ENCODE data around the gene SRF. TPM values are rescaled to one million over a fixed set of nuclear protein-coding genes. Genes with fewer than 3 reads are reported as not detected.

The SRF gene
- total RNA-seq, 1 experiment from 2014 or later: 46.2 TPM

DNA sequence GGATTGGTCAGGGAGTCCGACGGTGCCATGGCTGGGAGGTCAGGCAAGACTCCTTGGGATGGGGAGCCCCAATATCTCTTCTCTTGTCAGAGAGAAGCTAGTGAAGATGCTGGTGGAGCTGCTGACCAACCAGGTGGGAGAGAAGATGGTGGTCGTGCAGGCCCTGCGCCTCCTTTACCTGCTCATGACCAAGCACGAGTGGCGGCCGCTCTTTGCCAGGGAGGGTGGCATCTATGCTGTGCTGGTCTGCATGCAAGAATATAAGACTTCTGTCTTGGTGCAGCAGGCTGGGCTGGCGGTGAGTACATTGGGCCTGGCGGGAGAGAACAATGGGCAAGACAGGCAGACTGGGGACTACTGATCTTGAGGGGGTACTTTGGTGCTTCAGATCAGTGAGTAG lies 21.8 kb downstream of the SRF start (continued):
- TF ChIP-seq, protein P1, sequence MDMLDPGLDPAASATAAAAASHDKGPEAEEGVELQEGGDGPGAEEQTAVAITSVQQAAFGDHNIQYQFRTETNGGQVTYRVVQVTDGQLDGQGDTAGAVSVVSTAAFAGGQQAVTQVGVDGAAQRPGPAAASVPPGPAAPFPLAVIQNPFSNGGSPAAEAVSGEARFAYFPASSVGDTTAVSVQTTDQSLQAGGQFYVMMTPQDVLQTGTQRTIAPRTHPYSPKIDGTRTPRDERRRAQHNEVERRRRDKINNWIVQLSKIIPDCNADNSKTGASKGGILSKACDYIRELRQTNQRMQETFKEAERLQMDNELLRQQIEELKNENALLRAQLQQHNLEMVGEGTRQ (CRISPR knock-in tag; IDR thresholded peaks at IDR 0.05): no peak
- TF ChIP-seq ZNF317 (CRISPR knock-in tag; IDR thresholded peaks at IDR 0.05; ENCODE audit: borderline replicate concordance, low read depth): no peak
- TF ChIP-seq, protein P2, sequence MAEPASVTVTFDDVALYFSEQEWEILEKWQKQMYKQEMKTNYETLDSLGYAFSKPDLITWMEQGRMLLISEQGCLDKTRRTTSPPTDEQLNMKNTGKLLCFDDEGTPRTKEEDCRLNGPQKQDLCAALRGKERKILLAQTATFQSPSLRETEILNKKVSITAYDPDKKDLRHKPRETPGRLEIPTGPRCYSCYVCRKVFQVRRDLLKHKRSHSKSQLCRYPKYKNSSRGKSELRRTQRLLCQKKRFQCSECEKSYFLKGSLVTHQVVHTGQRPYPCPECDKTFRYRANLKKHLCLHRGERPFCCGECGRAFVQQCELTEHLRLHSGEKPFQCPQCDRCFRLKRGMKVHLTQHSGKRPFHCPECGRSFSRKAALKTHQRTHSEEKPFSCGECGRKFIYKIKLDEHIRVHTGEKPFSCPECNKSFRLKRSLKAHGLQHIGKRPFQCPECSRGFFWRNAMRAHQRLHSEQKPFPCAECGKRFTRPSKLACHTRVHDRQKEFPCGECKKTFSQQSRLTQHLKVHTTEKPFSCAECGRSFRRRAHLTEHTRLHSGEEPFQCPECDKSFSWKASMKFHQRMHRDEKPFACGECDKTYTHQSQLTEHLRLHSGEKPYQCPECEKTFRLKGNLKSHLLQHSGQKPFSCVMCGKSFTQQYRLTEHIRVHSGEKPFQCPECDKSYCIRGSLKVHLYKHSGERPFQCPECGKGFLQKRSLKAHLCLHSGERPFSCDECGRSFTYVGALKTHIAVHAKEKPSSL (CRISPR knock-in tag; conservative IDR thresholded peaks at IDR 0.05): no peak
- TF ChIP-seq, protein P3, sequence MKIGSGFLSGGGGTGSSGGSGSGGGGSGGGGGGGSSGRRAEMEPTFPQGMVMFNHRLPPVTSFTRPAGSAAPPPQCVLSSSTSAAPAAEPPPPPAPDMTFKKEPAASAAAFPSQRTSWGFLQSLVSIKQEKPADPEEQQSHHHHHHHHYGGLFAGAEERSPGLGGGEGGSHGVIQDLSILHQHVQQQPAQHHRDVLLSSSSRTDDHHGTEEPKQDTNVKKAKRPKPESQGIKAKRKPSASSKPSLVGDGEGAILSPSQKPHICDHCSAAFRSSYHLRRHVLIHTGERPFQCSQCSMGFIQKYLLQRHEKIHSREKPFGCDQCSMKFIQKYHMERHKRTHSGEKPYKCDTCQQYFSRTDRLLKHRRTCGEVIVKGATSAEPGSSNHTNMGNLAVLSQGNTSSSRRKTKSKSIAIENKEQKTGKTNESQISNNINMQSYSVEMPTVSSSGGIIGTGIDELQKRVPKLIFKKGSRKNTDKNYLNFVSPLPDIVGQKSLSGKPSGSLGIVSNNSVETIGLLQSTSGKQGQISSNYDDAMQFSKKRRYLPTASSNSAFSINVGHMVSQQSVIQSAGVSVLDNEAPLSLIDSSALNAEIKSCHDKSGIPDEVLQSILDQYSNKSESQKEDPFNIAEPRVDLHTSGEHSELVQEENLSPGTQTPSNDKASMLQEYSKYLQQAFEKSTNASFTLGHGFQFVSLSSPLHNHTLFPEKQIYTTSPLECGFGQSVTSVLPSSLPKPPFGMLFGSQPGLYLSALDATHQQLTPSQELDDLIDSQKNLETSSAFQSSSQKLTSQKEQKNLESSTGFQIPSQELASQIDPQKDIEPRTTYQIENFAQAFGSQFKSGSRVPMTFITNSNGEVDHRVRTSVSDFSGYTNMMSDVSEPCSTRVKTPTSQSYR (CRISPR knock-in tag; IDR thresholded peaks at IDR 0.05): no peak
- no peak for TF ChIP-seq OVOL2 (CRISPR knock-in tag; IDR thresholded peaks at IDR 0.05; ENCODE audit: borderline replicate concordance)
- TF ChIP-seq TCF7 (CRISPR knock-in tag; IDR thresholded peaks at IDR 0.05; ENCODE audit: low read depth): no peak
- TF ChIP-seq, protein P4, sequence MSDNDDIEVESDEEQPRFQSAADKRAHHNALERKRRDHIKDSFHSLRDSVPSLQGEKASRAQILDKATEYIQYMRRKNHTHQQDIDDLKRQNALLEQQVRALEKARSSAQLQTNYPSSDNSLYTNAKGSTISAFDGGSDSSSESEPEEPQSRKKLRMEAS (CRISPR knock-in tag; IDR thresholded peaks at IDR 0.05): no peak
- TF ChIP-seq GABPB1 (CRISPR knock-in tag; IDR thresholded peaks at IDR 0.05): no peak
- TF ChIP-seq, protein P5, sequence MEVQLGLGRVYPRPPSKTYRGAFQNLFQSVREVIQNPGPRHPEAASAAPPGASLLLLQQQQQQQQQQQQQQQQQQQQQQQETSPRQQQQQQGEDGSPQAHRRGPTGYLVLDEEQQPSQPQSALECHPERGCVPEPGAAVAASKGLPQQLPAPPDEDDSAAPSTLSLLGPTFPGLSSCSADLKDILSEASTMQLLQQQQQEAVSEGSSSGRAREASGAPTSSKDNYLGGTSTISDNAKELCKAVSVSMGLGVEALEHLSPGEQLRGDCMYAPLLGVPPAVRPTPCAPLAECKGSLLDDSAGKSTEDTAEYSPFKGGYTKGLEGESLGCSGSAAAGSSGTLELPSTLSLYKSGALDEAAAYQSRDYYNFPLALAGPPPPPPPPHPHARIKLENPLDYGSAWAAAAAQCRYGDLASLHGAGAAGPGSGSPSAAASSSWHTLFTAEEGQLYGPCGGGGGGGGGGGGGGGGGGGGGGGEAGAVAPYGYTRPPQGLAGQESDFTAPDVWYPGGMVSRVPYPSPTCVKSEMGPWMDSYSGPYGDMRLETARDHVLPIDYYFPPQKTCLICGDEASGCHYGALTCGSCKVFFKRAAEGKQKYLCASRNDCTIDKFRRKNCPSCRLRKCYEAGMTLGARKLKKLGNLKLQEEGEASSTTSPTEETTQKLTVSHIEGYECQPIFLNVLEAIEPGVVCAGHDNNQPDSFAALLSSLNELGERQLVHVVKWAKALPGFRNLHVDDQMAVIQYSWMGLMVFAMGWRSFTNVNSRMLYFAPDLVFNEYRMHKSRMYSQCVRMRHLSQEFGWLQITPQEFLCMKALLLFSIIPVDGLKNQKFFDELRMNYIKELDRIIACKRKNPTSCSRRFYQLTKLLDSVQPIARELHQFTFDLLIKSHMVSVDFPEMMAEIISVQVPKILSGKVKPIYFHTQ (CRISPR knock-in tag; IDR thresholded peaks at IDR 0.05): no peak

DNA sequence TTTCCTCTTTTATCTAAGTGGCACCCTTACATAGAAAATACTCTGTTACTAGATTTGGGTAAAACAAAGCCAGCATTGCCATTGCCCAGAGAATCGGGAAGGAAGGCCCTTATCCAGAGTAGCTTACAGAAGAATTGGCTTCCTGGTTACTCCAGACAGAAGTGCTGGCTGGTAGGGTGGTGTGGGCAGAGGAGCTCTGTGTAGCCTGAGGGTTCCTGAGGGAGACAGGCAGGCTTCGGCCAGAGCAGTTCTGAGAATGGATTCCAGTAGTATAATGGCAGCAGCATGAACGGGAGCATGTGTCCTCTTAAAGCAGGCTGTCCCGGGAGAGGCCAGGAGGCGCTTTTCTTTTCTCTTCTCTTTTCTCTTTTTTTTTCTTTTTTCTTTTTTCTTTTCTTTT lies 22.9 kb downstream of the SRF start:
- H3K9me3 Mint-ChIP-seq: no peaks in the 10 kb centered on the region
- H3K4me3 Mint-ChIP-seq: no peak overlapping the region
- ChIA-PET CTCF (interaction anchor here (0.8 kb wide), 1 partner anchor 36 kb away, joined by 3 read pairs; no protein-coding TSS in a partner anchor), POLR2A (no interaction called here)
- no peaks in the 10 kb centered on the region for H3K36me3 Mint-ChIP-seq
- H3K27me3 Mint-ChIP-seq (ENCODE audit: low read depth): no peaks in the 10 kb centered on the region
- DNase-seq (ENCODE audit: low spot score): no peak
- ATAC-seq: no peak
- no peaks in the 10 kb centered on the region for H3K4me1 Mint-ChIP-seq
- no peak overlapping the region for H3K27ac Mint-ChIP-seq
- no peak for TF ChIP-seq ATF1 (CRISPR knock-in tag; IDR thresholded peaks at IDR 0.05)
- TF ChIP-seq FOXK1 (CRISPR knock-in tag; IDR thresholded peaks at IDR 0.05): no peak
- no peak for TF ChIP-seq IRF2 (CRISPR knock-in tag; IDR thresholded peaks at IDR 0.05; ENCODE audit: borderline replicate concordance, low read depth)
- TF ChIP-seq, protein P6, sequence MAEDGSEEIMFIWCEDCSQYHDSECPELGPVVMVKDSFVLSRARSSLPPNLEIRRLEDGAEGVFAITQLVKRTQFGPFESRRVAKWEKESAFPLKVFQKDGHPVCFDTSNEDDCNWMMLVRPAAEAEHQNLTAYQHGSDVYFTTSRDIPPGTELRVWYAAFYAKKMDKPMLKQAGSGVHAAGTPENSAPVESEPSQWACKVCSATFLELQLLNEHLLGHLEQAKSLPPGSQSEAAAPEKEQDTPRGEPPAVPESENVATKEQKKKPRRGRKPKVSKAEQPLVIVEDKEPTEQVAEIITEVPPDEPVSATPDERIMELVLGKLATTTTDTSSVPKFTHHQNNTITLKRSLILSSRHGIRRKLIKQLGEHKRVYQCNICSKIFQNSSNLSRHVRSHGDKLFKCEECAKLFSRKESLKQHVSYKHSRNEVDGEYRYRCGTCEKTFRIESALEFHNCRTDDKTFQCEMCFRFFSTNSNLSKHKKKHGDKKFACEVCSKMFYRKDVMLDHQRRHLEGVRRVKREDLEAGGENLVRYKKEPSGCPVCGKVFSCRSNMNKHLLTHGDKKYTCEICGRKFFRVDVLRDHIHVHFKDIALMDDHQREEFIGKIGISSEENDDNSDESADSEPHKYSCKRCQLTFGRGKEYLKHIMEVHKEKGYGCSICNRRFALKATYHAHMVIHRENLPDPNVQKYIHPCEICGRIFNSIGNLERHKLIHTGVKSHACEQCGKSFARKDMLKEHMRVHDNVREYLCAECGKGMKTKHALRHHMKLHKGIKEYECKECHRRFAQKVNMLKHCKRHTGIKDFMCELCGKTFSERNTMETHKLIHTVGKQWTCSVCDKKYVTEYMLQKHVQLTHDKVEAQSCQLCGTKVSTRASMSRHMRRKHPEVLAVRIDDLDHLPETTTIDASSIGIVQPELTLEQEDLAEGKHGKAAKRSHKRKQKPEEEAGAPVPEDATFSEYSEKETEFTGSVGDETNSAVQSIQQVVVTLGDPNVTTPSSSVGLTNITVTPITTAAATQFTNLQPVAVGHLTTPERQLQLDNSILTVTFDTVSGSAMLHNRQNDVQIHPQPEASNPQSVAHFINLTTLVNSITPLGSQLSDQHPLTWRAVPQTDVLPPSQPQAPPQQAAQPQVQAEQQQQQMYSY (CRISPR knock-in tag; IDR thresholded peaks at IDR 0.05): no peak
- TF ChIP-seq, protein P7, sequence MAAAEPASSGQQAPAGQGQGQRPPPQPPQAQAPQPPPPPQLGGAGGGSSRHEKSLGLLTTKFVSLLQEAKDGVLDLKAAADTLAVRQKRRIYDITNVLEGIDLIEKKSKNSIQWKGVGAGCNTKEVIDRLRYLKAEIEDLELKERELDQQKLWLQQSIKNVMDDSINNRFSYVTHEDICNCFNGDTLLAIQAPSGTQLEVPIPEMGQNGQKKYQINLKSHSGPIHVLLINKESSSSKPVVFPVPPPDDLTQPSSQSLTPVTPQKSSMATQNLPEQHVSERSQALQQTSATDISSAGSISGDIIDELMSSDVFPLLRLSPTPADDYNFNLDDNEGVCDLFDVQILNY (CRISPR knock-in tag; IDR thresholded peaks at IDR 0.05): no peak
- TF ChIP-seq, protein P8, sequence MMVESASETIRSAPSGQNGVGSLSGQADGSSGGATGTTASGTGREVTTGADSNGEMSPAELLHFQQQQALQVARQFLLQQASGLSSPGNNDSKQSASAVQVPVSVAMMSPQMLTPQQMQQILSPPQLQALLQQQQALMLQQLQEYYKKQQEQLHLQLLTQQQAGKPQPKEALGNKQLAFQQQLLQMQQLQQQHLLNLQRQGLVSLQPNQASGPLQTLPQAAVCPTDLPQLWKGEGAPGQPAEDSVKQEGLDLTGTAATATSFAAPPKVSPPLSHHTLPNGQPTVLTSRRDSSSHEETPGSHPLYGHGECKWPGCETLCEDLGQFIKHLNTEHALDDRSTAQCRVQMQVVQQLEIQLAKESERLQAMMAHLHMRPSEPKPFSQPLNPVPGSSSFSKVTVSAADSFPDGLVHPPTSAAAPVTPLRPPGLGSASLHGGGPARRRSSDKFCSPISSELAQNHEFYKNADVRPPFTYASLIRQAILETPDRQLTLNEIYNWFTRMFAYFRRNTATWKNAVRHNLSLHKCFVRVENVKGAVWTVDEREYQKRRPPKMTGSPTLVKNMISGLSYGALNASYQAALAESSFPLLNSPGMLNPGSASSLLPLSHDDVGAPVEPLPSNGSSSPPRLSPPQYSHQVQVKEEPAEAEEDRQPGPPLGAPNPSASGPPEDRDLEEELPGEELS (CRISPR knock-in tag; IDR thresholded peaks at IDR 0.05): no peak
- TF ChIP-seq, protein P9, sequence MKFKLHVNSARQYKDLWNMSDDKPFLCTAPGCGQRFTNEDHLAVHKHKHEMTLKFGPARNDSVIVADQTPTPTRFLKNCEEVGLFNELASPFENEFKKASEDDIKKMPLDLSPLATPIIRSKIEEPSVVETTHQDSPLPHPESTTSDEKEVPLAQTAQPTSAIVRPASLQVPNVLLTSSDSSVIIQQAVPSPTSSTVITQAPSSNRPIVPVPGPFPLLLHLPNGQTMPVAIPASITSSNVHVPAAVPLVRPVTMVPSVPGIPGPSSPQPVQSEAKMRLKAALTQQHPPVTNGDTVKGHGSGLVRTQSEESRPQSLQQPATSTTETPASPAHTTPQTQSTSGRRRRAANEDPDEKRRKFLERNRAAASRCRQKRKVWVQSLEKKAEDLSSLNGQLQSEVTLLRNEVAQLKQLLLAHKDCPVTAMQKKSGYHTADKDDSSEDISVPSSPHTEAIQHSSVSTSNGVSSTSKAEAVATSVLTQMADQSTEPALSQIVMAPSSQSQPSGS (CRISPR knock-in tag; IDR thresholded peaks at IDR 0.05; ENCODE audit: borderline replicate concordance, low read depth): no peak
- no peak for TF ChIP-seq SMAD4 (CRISPR knock-in tag; IDR thresholded peaks at IDR 0.05)
- TF ChIP-seq EMX1 (CRISPR knock-in tag; IDR thresholded peaks at IDR 0.05): no peak
- TF ChIP-seq CREB1 (CRISPR knock-in tag; IDR thresholded peaks at IDR 0.05): no peak

All from WTC11 (cell line).